Mesendoderm (in vitro differentiated cells): Measurements from ENCODE around the gene PRIMA1. TPM values are rescaled to one million over a fixed set of nuclear protein-coding genes. Genes with fewer than 3 reads are reported as not detected.

Experiments used
- DNase-seq: peaks from one replicate; pipeline ENCODE4 v3.0.0; 2013
- H2AK5ac ChIP-seq: 2 replicates; pipeline ENCODE4 v1.6.1; 2013; ENCODE audit warnings: low read length, inconsistent platforms
- H2BK120ac ChIP-seq: 2 replicates; pipeline ENCODE4 v1.6.1; 2013; ENCODE audit warnings: low read depth, mild to moderate bottlenecking, low read length, moderate library complexity, mixed read lengths
- H2BK15ac ChIP-seq: replicated peaks from 2 replicates; pipeline ENCODE4 v1.6.1; 2013; ENCODE audit warnings: low read depth, mild to moderate bottlenecking, moderate library complexity
- H2BK5ac ChIP-seq: 2 replicates; pipeline ENCODE4 v1.6.1; 2013; ENCODE audit warnings: low read length, inconsistent platforms
- H3K18ac ChIP-seq: 2 replicates; pipeline ENCODE4 v1.6.1; 2013; ENCODE audit warnings: mild to moderate bottlenecking, low read length, mixed read lengths
- H3K23ac ChIP-seq: one replicate; pipeline ENCODE4 v1.6.1; 2013; ENCODE audit warnings: low read length
- H3K27ac ChIP-seq: 2 replicates; pipeline ENCODE4 v1.5.1; 2013; ENCODE audit warnings: low read depth, mild to moderate bottlenecking, inconsistent platforms, low read length, moderate library complexity
- H3K27me3 ChIP-seq: 2 replicates; pipeline ENCODE4 v1.6.1; 2013; ENCODE audit warnings: low read length, control low read depth, mild to moderate bottlenecking, inconsistent platforms; ENCODE audit not compliant: insufficient read depth, poor library complexity
- H3K36me3 ChIP-seq: 2 replicates; pipeline ENCODE4 v1.6.1; 2013; ENCODE audit warnings: low read length, inconsistent platforms; ENCODE audit not compliant: control insufficient read depth, insufficient read depth
- H3K4ac ChIP-seq: one replicate; pipeline ENCODE4 v1.6.1; 2013; ENCODE audit warnings: low read depth, mild to moderate bottlenecking, low read length, moderate library complexity
- H3K4me1 ChIP-seq: 2 replicates; pipeline ENCODE4 v1.6.1; 2013; ENCODE audit warnings: low read depth, low read length, inconsistent platforms; ENCODE audit not compliant: control insufficient read depth
- H3K4me2 ChIP-seq: 2 replicates; pipeline ENCODE4 v1.6.1; 2013; ENCODE audit warnings: low read length
- H3K4me3 ChIP-seq: 2 replicates; pipeline ENCODE4 v1.5.1; 2013; ENCODE audit warnings: mild to moderate bottlenecking, low read length
- H3K56ac ChIP-seq: one replicate; pipeline ENCODE4 v1.6.1; 2013; ENCODE audit warnings: low read length
- H3K79me1 ChIP-seq: 2 replicates; pipeline ENCODE4 v1.6.1; 2013; ENCODE audit warnings: low read length, inconsistent platforms
- H3K79me2 ChIP-seq: 2 replicates; pipeline ENCODE4 v1.6.1; 2013; ENCODE audit warnings: mild to moderate bottlenecking, low read length; ENCODE audit not compliant: control insufficient read depth, insufficient read depth
- H3K9ac ChIP-seq: 2 replicates; pipeline ENCODE4 v1.6.1; 2013; ENCODE audit warnings: low read length, inconsistent platforms
- H4K5ac ChIP-seq: one replicate; pipeline ENCODE4 v1.6.1; 2013; ENCODE audit warnings: low read length
- H4K8ac ChIP-seq: one replicate; pipeline ENCODE4 v1.6.1; 2013; ENCODE audit warnings: low read depth, mild to moderate bottlenecking, control low read depth, low read length, moderate library complexity
- WGBS: extraction: QIAGEN DNeasy Blood & Tissue Kit; methylation state at CpG from one replicate; pipeline ENCODE4 v1.1.7; 2013; ENCODE audit warnings: low lambda C conversion rate, missing lambda C conversion rate; ENCODE audit not compliant: insufficient coverage; ENCODE audit errors: extremely low coverage; 5-methylcytosine and 5-hydroxymethylcytosine counted together
- polyA plus RNA-seq, 2 experiments: library from polyadenylated mRNA; stranded (reverse); fragments of 200-250 nt; gene quantifications; one replicate each; pipeline ENCODE4 v1.2.3, GENCODE V29; 2013

Gene PRIMA1, protein sequence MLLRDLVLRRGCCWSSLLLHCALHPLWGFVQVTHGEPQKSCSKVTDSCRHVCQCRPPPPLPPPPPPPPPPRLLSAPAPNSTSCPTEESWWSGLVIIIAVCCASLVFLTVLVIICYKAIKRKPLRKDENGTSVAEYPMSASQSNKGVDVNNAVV
- polyA plus RNA-seq (2013, experiment 1 of 2), result 3.5 TPM
- polyA plus RNA-seq (2013, experiment 2 of 2), result 3.5 TPM

DNA sequence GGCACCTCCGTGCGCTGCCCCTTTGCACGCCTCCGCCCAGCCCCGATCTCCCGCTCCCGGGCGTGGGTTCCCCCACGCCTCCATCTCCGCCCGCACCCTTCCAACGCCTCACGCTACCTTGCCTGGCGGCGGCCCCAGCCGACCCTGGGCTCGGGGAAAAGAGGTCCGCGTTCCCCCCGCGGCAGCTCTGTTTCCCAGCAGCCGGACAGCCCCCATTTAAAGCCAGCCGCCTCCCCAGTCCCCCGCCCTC, at the start of gene PRIMA1:
Gene PRIMA1, minus strand, starts transcription at position 193 of the 250 bp plus-strand sequence. CDS start 767 bp downstream, outside the sequence.
- Histone ChIP-seq H2BK15ac (no peak within 1 kb of the TSS), H2BK5ac (peak within 1 kb of the TSS; percentile 7), H3K79me2 (no peaks in the 10 kb centered on the region), H3K56ac (peak within 1 kb of the TSS; percentile 92), H3K9ac (peak within 1 kb of the TSS; percentile 85), H3K4me1 (peaks cover 9% of the 10 kb centered on the region), H4K8ac (no peak within 1 kb of the TSS), H3K27me3 (no peaks in the 10 kb centered on the region), H3K18ac (peak within 1 kb of the TSS; percentile 94), H3K36me3 (no peaks in the 10 kb centered on the region), H3K4ac (peak within 1 kb of the TSS; percentile 86), H3K27ac (peak within 1 kb of the TSS; percentile 62), H2AK5ac (no peak within 1 kb of the TSS), H3K4me3 (peak within 1 kb of the TSS; percentile 64), H3K4me2 (peak within 1 kb of the TSS; percentile 59), H3K23ac (peak within 1 kb of the TSS; percentile 91), H3K79me1 (no peaks in the 10 kb centered on the region), H4K5ac (peak within 1 kb of the TSS; percentile 30), H2BK120ac (peak within 1 kb of the TSS; percentile 65)
- no CpG with 5 or more reads among the region's 24 CpGs for WGBS
- DNase-seq, result no peak

DNA sequence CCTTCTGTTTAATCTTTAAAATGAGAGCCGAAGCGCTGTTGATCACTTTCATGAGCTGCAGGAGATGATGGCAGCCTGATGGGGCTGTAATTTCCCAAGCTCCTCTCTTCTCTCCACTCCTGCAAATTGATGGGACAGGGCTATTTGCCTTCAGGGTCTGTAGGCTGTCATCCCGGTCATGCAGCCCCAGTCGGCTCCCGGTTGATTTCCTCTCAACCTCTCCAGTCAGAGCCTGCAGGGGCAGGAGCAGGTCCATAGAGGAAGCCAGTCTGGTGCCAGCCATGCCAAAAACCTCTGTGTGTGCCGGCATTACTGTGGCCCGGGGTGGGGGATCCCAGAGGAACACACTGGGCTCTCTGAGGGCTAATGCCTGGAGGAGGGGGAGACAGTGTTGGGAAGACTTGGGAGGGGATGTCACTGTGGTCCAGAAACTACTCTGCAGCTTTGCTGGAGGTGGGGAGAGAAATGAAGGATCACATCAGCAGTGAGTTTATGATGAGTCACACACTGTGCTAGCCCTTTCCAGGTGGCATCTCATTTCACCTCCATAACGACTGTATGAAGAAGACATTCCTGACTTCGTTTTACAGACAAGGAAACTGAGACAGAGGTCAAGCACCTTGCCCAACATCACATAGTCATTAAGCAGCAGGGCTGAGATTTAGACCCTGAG, 46.5 kb upstream of the PRIMA1 start:
- Histone ChIP-seq H3K23ac (no peak overlapping the region), H2BK15ac (no peak overlapping the region), H3K4me2 (no peak overlapping the region), H2BK5ac (no peak overlapping the region), H3K9ac (no peak overlapping the region), H3K4me1 (no peaks in the 10 kb centered on the region), H4K5ac (no peak overlapping the region), H3K18ac (no peak overlapping the region), H4K8ac (no peak overlapping the region), H2BK120ac (no peak overlapping the region), H3K79me1 (no peaks in the 10 kb centered on the region), H3K79me2 (no peaks in the 10 kb centered on the region), H3K4ac (no peak overlapping the region), H3K4me3 (no peak overlapping the region), H3K56ac (no peak overlapping the region), H2AK5ac (no peak overlapping the region), H3K36me3 (no peaks in the 10 kb centered on the region), H3K27ac (no peak overlapping the region), H3K27me3 (no peaks in the 10 kb centered on the region)
- no CpG with 5 or more reads among the region's 9 CpGs for WGBS
- no peak for DNase-seq

DNA sequence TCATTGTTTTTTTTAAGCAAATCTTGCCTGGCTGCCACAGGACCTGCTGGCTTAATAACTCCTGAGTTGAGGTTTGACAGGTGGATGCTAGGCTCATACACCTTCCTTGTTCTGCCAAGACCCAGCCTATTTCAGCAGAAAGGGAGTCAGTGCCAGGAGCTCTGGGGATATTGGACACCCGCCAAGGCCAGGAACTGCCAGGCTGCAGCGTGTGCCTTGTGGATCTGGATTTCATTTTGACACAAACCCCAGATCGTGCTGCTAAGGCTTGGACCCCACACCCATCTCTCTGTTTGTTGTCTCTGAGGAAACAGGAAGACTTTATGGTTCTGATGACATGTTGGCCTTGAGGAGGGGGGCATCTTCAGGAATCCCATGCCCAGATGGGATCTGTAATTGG, 44.4 kb upstream of the PRIMA1 start:
- H3K9ac ChIP-seq, result no peak overlapping the region
- H3K36me3 ChIP-seq, result no peaks in the 10 kb centered on the region
- no peak overlapping the region for H3K4me3 ChIP-seq
- H3K4me1 ChIP-seq, result no peaks in the 10 kb centered on the region
- H3K27me3 ChIP-seq, result no peaks in the 10 kb centered on the region
- no peaks in the 10 kb centered on the region for H3K79me2 ChIP-seq
- no peak overlapping the region for H3K4ac ChIP-seq
- no peak overlapping the region for H2BK120ac ChIP-seq
- no peak overlapping the region for H3K4me2 ChIP-seq
- no peak overlapping the region for H3K23ac ChIP-seq
- H3K79me1 ChIP-seq, result no peaks in the 10 kb centered on the region
- no peak overlapping the region for H2AK5ac ChIP-seq
- no peak for DNase-seq
- no CpG with 5 or more reads among the region's 3 CpGs for WGBS
- H4K8ac ChIP-seq, result no peak overlapping the region
- no peak overlapping the region for H2BK5ac ChIP-seq
- no peak overlapping the region for H3K56ac ChIP-seq
- H3K27ac ChIP-seq, result no peak overlapping the region
- no peak overlapping the region for H2BK15ac ChIP-seq
- no peak overlapping the region for H4K5ac ChIP-seq
- no peak overlapping the region for H3K18ac ChIP-seq

DNA sequence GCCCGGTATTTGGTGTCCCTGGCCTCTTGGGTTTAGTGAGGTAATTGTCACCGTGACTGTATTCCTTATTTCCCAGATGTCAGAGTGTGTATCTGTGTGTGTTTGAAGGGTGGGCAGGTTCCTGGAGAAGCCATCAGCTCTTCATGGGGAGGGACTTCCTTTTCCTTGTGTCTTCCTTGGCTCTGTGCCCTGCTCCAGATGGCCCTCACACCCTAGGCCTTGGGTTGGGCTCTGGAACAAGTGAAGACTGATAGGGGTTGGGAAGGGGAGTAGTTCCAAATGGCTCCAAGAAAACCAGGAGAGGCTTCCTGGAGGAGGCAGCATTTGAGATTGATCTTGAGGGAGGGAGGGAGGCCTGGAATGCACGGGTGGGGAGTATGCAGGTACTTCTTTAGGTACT, 43.8 kb upstream of the PRIMA1 start:
- Histone ChIP-seq H2BK120ac (no peak overlapping the region), H2BK5ac (no peak overlapping the region), H3K9ac (no peak overlapping the region), H3K79me1 (no peaks in the 10 kb centered on the region), H3K4me2 (no peak overlapping the region), H3K36me3 (no peaks in the 10 kb centered on the region), H2AK5ac (no peak overlapping the region), H3K18ac (no peak overlapping the region), H3K27ac (no peak overlapping the region), H3K23ac (no peak overlapping the region), H3K4me1 (no peaks in the 10 kb centered on the region), H3K56ac (no peak overlapping the region), H4K8ac (no peak overlapping the region), H3K4ac (no peak overlapping the region), H3K4me3 (no peak overlapping the region), H4K5ac (no peak overlapping the region), H3K79me2 (no peaks in the 10 kb centered on the region), H3K27me3 (no peaks in the 10 kb centered on the region), H2BK15ac (no peak overlapping the region)
- no peak for DNase-seq
- WGBS, result no CpG with 5 or more reads among the region's 3 CpGs

DNA sequence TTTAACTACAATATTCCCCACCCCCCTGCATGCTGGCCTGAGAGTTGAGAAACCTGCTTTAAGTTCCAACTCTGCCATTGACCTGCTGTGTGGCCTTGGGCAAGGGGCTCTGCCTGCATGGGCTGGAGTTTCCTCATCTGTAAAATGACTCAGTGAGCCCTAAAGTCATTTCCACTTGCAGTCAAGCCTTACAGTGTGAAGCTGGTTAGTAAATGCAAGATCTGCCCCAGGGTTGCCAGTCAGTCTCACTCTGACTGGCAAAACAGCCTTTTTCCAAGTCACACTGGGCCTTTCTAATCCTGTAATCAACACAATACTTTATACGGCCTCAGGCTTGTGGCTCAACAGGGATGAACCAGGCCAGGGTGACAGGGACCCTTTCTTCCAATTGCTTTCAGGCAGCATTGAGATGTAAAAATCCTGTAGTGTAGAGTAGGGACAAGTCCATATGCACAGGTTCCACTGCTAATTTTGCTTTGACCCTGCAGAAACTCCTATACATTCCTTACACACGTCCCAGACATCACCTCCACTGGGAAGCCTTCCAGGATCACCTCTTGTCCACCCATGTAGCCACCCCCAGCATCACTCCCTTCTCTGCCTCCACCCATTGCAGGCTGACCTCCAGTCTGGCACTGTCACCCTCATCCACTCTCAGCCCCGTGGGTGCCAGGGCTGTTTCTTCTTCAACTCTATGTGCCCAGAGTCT, 42.6 kb upstream of the PRIMA1 start:
- no peak overlapping the region for H4K8ac ChIP-seq
- no peak overlapping the region for H3K4me3 ChIP-seq
- H3K27ac ChIP-seq, result no peak overlapping the region
- no peaks in the 10 kb centered on the region for H3K4me1 ChIP-seq
- no peak overlapping the region for H2BK5ac ChIP-seq
- no peaks in the 10 kb centered on the region for H3K79me2 ChIP-seq
- no peaks in the 10 kb centered on the region for H3K79me1 ChIP-seq
- no peaks in the 10 kb centered on the region for H3K36me3 ChIP-seq
- no CpG with 5 or more reads among the region's 3 CpGs for WGBS
- no peak overlapping the region for H2AK5ac ChIP-seq
- DNase-seq, result peak; percentile 21
- no peak overlapping the region for H2BK15ac ChIP-seq
- H3K9ac ChIP-seq, result no peak overlapping the region
- no peak overlapping the region for H4K5ac ChIP-seq
- H3K27me3 ChIP-seq, result no peaks in the 10 kb centered on the region
- no peak overlapping the region for H3K18ac ChIP-seq
- peak overlapping the region; percentile 19 for H3K23ac ChIP-seq
- no peak overlapping the region for H2BK120ac ChIP-seq
- no peak overlapping the region for H3K4ac ChIP-seq
- H3K56ac ChIP-seq, result no peak overlapping the region
- H3K4me2 ChIP-seq, result no peak overlapping the region
